Smooth muscle cell (in vitro differentiated cells): ENCODE data around the gene TAF8. TPM values are rescaled to one million over a fixed set of nuclear protein-coding genes. Genes with fewer than 3 reads are reported as not detected.
A peak's percentile ranks its signal among the peaks of the same experiment; 100 is the strongest.

Experiments
- DNase-seq: peaks from one replicate; lab custom pipeline; 2025; ENCODE audit not compliant: unreplicated experiment; lab: John Stamatoyannopoulos, UW
- H2AFZ ChIP-seq: fragments of 200-600 bp; sonication (generic); 2 replicates; pipeline ENCODE4 v1.6.0; 2016; ENCODE audit warnings: antibody characterized with exemption, low read depth, mild to moderate bottlenecking
- H3F3A ChIP-seq: fragments of 200-600 bp; sonication (generic); 2 replicates; pipeline ENCODE4 v1.6.0; 2017; ENCODE audit warnings: antibody characterized with exemption, low read depth
- H3K27ac ChIP-seq: fragments of 200-600 bp; sonication (generic); 2 replicates; pipeline ENCODE4 v1.5.1; 2016; ENCODE audit warnings: low read depth, mild to moderate bottlenecking
- H3K27me3 ChIP-seq: fragments of 200-600 bp; sonication (generic); 2 replicates; pipeline ENCODE4 v1.6.1; 2016; ENCODE audit warnings: low read depth, mild to moderate bottlenecking
- H3K36me3 ChIP-seq: fragments of 200-600 bp; sonication (generic); 2 replicates; pipeline ENCODE4 v1.5.1; 2016; ENCODE audit warnings: low read depth
- H3K4me1 ChIP-seq: fragments of 200-600 bp; sonication (generic); 2 replicates; pipeline ENCODE4 v1.5.1; 2016; ENCODE audit warnings: low read depth
- H3K4me2 ChIP-seq: fragments of 200-600 bp; sonication (generic); 2 replicates; pipeline ENCODE4 v1.6.0; 2016; ENCODE audit warnings: mild to moderate bottlenecking
- H3K4me3 ChIP-seq: fragments of 200-600 bp; sonication (generic); 2 replicates; pipeline ENCODE4 v1.5.1; 2016; ENCODE audit warnings: mild to moderate bottlenecking
- H3K79me2 ChIP-seq: fragments of 200-600 bp; sonication (generic); 2 replicates; pipeline ENCODE4 v1.6.0; 2016; ENCODE audit warnings: low read depth, mild to moderate bottlenecking
- H3K9ac ChIP-seq: fragments of 200-600 bp; sonication (generic); 2 replicates; pipeline ENCODE4 v1.6.0; 2016; ENCODE audit warnings: low read depth
- H3K9me3 ChIP-seq: fragments of 200-600 bp; sonication (generic); replicated peaks from 2 replicates; pipeline ENCODE4 v1.5.1; 2016; ENCODE audit warnings: low read depth
- H4K20me1 ChIP-seq: fragments of 200-600 bp; sonication (generic); 2 replicates; pipeline ENCODE4 v1.6.0; 2016; ENCODE audit warnings: low read depth
- WGBS: methylation state at CpG from one replicate; pipeline ENCODE4 v1.1.7; 2016; ENCODE audit warnings: low lambda C conversion rate; 5-methylcytosine and 5-hydroxymethylcytosine counted together
- polyA plus RNA-seq: library from polyadenylated mRNA; unstranded; fragments of >200 nt; fragmentation: Nextera tagmentation; extraction: Ambion mirVana; gene quantifications from 2 replicates; pipeline ENCODE4 v1.2.1, GENCODE V29; 2016
- small RNA-seq: library from RNA; depleted of rRNA; stranded (forward); fragments of <200 nt; gene quantifications from one replicate; pipeline ENCODE3, GENCODE V24; 2014
- total RNA-seq: library from RNA; depleted of rRNA; stranded (reverse); fragments of >200 nt; gene quantifications from 2 replicates; pipeline ENCODE4 v1.2.3, GENCODE V29; 2014
- TF ChIP-seq, protein P1 (sequence below): fragments of 200-600 bp; sonication (generic); IDR thresholded peaks from 2 replicates; pipeline ENCODE4 v1.5.1; 2017; ENCODE audit warnings: borderline replicate concordance, mild to moderate bottlenecking, antibody characterized with exemption; ENCODE audit not compliant: insufficient read depth, poor library complexity, severe bottlenecking

TAF8 gene
- total and polyA plus RNA-seq, 2 experiments from 2014 or later = 8.1 to 9.8 TPM

- no peak overlapping the region for H3K4me3 ChIP-seq
- no peaks in the 10 kb centered on the region for H3K79me2 ChIP-seq
- H3K36me3 ChIP-seq = no peaks in the 10 kb centered on the region
- WGBS = 97% methylated on average over 12 of the region's 12 CpGs
- H3K4me2 ChIP-seq = no peak overlapping the region
- peak overlapping the region; percentile 89 for H3K27ac ChIP-seq
- no peak overlapping the region for H2AFZ ChIP-seq
- H3K9ac ChIP-seq = no peak overlapping the region
- DNase-seq = no peak
- H3F3A ChIP-seq = peaks cover 24% of the 10 kb centered on the region
- no peaks in the 10 kb centered on the region for H3K27me3 ChIP-seq
- H3K9me3 ChIP-seq = no peaks in the 10 kb centered on the region
- TF ChIP-seq, protein P1, sequence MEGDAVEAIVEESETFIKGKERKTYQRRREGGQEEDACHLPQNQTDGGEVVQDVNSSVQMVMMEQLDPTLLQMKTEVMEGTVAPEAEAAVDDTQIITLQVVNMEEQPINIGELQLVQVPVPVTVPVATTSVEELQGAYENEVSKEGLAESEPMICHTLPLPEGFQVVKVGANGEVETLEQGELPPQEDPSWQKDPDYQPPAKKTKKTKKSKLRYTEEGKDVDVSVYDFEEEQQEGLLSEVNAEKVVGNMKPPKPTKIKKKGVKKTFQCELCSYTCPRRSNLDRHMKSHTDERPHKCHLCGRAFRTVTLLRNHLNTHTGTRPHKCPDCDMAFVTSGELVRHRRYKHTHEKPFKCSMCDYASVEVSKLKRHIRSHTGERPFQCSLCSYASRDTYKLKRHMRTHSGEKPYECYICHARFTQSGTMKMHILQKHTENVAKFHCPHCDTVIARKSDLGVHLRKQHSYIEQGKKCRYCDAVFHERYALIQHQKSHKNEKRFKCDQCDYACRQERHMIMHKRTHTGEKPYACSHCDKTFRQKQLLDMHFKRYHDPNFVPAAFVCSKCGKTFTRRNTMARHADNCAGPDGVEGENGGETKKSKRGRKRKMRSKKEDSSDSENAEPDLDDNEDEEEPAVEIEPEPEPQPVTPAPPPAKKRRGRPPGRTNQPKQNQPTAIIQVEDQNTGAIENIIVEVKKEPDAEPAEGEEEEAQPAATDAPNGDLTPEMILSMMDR = no peak
- H4K20me1 ChIP-seq = no peaks in the 10 kb centered on the region
- peaks cover 40% of the 10 kb centered on the region for H3K4me1 ChIP-seq
Observed at GRCh38 chr6:42135161-42135560, 84.8 kb downstream of the TAF8 start.

DNA sequence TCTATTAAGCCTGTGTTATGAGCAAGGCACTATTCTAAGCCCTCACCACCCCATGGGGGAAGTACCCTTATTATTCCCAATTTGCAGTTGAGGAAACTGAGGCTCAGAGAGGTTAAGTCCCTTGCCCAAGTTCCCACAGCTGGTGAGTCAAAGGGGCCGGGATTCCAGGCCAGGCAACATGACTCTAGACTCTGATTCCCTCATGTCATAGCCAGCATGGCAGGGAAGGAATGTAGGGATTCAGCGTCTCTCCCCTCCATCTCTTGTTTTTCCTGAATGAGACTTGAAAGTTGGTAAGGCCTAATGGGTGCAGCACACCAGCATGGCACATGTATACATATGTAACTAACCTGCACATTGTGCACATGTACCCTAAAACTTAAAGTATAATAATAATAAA, 85.4 kb downstream of the TAF8 start:
- 44% methylated on average over 2 of the region's 2 CpGs for WGBS
- peaks cover 41% of the 10 kb centered on the region for H3K4me1 ChIP-seq
- no peaks in the 10 kb centered on the region for H3K9me3 ChIP-seq
- DNase-seq = no peak
- no peak overlapping the region for H2AFZ ChIP-seq
- peaks cover 2% of the 10 kb centered on the region for H4K20me1 ChIP-seq
- peak overlapping the region; percentile 89 for H3K27ac ChIP-seq
- TF ChIP-seq, protein P1 = no peak
- H3K4me2 ChIP-seq = no peak overlapping the region
- H3K36me3 ChIP-seq = no peaks in the 10 kb centered on the region
- no peaks in the 10 kb centered on the region for H3K27me3 ChIP-seq
- H3F3A ChIP-seq = peaks cover 30% of the 10 kb centered on the region
- peak overlapping the region; percentile 46 for H3K9ac ChIP-seq
- no peaks in the 10 kb centered on the region for H3K79me2 ChIP-seq
- no peak overlapping the region for H3K4me3 ChIP-seq

DNA sequence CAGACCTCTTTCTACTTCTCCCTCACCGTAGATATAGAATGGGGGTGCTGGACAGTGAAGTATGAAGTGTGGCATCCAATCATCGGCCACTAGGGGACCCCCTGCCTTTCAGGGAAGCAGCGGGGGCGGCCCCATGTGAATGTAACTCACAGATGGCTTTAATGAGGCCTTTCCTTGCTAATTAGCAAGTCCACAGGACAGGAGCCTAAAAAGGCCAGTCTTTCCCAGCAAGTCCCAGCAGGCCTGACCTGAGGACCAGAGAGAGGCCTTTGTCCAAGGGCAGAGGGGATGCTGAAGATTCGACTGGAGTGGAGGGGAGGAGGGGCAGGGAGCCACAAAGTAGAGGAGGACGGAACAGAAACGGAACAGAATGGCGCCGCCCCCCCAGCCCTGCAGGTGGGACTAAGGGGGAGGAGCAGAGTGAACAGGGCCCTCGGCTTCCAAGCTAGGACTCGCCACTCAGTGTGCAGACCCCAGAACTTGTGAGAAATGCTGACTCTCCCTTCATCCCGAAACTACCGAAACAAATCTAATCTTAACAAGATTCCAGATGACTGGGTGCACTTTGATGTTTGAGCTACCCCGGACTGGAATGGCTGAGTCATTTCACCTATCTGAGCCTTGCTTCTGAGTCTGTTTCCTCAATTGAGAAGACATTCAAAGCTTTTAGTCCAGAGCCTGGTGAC, 86.3 kb downstream of the TAF8 start:
- peaks cover 47% of the 10 kb centered on the region for H3K4me1 ChIP-seq
- no peak overlapping the region for H3K4me3 ChIP-seq
- peak overlapping the region; percentile 89 for H3K27ac ChIP-seq
- no peaks in the 10 kb centered on the region for H3K36me3 ChIP-seq
- H3K4me2 ChIP-seq = peak overlapping the region; percentile 71
- no peak for DNase-seq
- no peaks in the 10 kb centered on the region for H3K9me3 ChIP-seq
- peak overlapping the region; percentile 46 for H3K9ac ChIP-seq
- H4K20me1 ChIP-seq = peaks cover 4% of the 10 kb centered on the region
- H2AFZ ChIP-seq = no peak overlapping the region
- H3F3A ChIP-seq = peaks cover 30% of the 10 kb centered on the region
- 7% methylated on average over 12 of the region's 14 CpGs for WGBS
- TF ChIP-seq, protein P1 = peak; percentile 29
- H3K79me2 ChIP-seq = no peaks in the 10 kb centered on the region
- H3K27me3 ChIP-seq = no peaks in the 10 kb centered on the region

Small RNA genes lying within 50 kb of the gene (small RNA-seq; reads per million reads assigned to genes)
- gene RNU6-761P = not detected

Other genes with a start within 250 kb of the TAF8 start
- 2.3 and 5.2 TPM in 2 replicates for gene USP49, start 155.1 kb upstream of the TAF8 start, total RNA-seq
- 1.9 and 3.0 TPM in 2 replicates for gene USP49, start 155.1 kb upstream of the TAF8 start, polyA plus RNA-seq
- gene MED20, start 129.4 kb upstream of the TAF8 start, total RNA-seq = 13.2 and 13.4 TPM in 2 replicates
- 14.0 and 14.9 TPM in 2 replicates for gene MED20, start 129.4 kb upstream of the TAF8 start, polyA plus RNA-seq
- gene BYSL, start 129.0 kb upstream of the TAF8 start, total RNA-seq = 10.8 and 11.4 TPM in 2 replicates
- gene BYSL, start 129.0 kb upstream of the TAF8 start, polyA plus RNA-seq = 23.8 and 26.2 TPM in 2 replicates
- 31.5 and 48.0 TPM in 2 replicates for gene CCND3, start 108.7 kb upstream of the TAF8 start, total RNA-seq
- gene CCND3, start 108.7 kb upstream of the TAF8 start, polyA plus RNA-seq = 84.2 and 107 TPM in 2 replicates
- gene C6orf132, start 92.1 kb downstream of the TAF8 start, total RNA-seq = 4.5 and 4.9 TPM in 2 replicates
- gene C6orf132, start 92.1 kb downstream of the TAF8 start, polyA plus RNA-seq = 1.4 and 7.0 TPM in 2 replicates
- 1.6 and 2.3 TPM in 2 replicates for gene GUCA1A, start 122.8 kb downstream of the TAF8 start, total RNA-seq
- 3.9 and 7.2 TPM in 2 replicates for gene GUCA1A, start 122.8 kb downstream of the TAF8 start, polyA plus RNA-seq
- gene GUCA1B, start 144.4 kb downstream of the TAF8 start, total RNA-seq = 0.27 TPM in 2 replicates
- 0.24 TPM in 1 of 2 replicates, not detected in the other for gene GUCA1B, start 144.4 kb downstream of the TAF8 start, polyA plus RNA-seq
- 45.3 and 47.8 TPM in 2 replicates for gene MRPS10, start 167.3 kb downstream of the TAF8 start, total RNA-seq
- 39.9 and 41.1 TPM in 2 replicates for gene MRPS10, start 167.3 kb downstream of the TAF8 start, polyA plus RNA-seq